ENCODE data around the gene ZNF891. TPM values are rescaled to one million over a fixed set of nuclear protein-coding genes. Genes with fewer than 3 reads are reported as not detected.

Gene ZNF891
- total RNA-seq, 1 experiment from 2014 or later = 0.02 TPM

DNA sequence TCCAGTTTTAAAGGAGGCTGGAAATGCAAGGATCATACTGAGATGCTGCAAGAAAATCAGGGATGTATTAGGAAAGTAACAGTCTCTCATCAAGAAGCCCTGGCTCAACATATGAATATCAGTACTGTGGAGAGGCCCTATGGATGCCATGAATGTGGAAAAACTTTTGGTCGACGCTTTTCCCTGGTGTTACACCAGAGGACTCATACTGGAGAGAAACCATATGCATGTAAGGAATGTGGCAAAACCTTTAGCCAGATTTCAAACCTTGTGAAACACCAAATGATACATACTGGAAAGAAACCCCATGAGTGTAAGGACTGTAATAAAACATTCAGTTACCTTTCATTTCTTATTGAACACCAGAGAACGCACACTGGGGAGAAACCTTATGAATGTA is 24.5 kb downstream of the ZNF891 start (continued):
- TF ChIP-seq POLR2A (IDR thresholded peaks at IDR 0.05; ENCODE audit: borderline replicate concordance, extremely low read depth, insufficient read depth, insufficient read length) = no peak

DNA sequence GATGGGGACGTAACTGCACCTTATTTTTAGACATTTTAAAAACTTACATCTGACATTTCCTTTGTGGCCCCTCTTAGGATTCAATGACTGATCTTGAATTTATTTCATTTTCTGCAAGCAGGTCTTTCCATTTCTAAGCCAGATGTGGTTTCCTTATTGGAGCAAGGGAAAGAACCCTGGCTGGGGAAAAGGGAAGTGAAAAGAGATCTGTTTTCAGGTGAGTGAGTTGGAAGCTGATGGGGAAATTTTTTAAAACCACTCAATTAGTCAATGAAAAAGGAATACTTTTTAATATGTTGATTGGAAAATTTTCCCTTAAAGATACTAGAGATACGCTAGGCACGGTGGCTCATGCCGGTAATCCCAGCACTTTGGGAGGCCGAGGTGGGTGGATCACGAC is 46.7 kb downstream of the ZNF891 start:
- Histone ChIP-seq H4K20me1 (ENCODE audit: insufficient read depth) (no peaks in the 10 kb centered on the region), H3K27me3 (ENCODE audit: insufficient read depth, low read length) (no peaks in the 10 kb centered on the region), H3K4me1 (ENCODE audit: control insufficient read depth in 1 of 2, insufficient read depth in 2 of 2, low read length in 2 of 2) (no peaks in the 10 kb centered on the region), H3K27ac (ENCODE audit: low read depth, low read length) (no peak overlapping the region), H3K4me3 (replicated peaks in 1 of 2; ENCODE audit: low read depth in 1 of 2, low read length in 2 of 2) (no peak overlapping the region), H3K4me2 (ENCODE audit: low read length) (no peak overlapping the region), H3K9me2 (ENCODE audit: insufficient read depth) (no peaks in the 10 kb centered on the region), H3K36me3 (ENCODE audit: control insufficient read depth in 1 of 2, insufficient read depth in 2 of 2, low read length in 2 of 2) (no peaks in the 10 kb centered on the region), H2AFZ (ENCODE audit: low read depth, low read length, poor library complexity, severe bottlenecking) (no peak overlapping the region), H3K9me3 (ENCODE audit: control insufficient read depth in 1 of 2, insufficient read depth in 1 of 2, low read depth in 1 of 2, low read length in 2 of 2) (peaks cover 10 to 11% of the 10 kb centered on the region in 2 experiments; a peak in 3 of 4 replicates), H3K9ac (ENCODE audit: low read length) (no peak overlapping the region), H3K79me2 (ENCODE audit: insufficient read depth, low read length) (no peaks in the 10 kb centered on the region)
- no peak for TF ChIP-seq SRF (IDR thresholded peaks at IDR 0.05; ENCODE audit: low read depth)
- TF ChIP-seq ELF1 (IDR thresholded peaks at IDR 0.05; ENCODE audit: borderline replicate concordance, low read depth) = no peak
- no peak for TF ChIP-seq CEBPB (IDR thresholded peaks at IDR 0.05; ENCODE audit: low read depth)
- no peak for TF ChIP-seq TCF7L2 (IDR thresholded peaks at IDR 0.05; ENCODE audit: borderline replicate concordance, extremely low read depth, insufficient read depth, insufficient read length)
- TF ChIP-seq, protein P1, sequence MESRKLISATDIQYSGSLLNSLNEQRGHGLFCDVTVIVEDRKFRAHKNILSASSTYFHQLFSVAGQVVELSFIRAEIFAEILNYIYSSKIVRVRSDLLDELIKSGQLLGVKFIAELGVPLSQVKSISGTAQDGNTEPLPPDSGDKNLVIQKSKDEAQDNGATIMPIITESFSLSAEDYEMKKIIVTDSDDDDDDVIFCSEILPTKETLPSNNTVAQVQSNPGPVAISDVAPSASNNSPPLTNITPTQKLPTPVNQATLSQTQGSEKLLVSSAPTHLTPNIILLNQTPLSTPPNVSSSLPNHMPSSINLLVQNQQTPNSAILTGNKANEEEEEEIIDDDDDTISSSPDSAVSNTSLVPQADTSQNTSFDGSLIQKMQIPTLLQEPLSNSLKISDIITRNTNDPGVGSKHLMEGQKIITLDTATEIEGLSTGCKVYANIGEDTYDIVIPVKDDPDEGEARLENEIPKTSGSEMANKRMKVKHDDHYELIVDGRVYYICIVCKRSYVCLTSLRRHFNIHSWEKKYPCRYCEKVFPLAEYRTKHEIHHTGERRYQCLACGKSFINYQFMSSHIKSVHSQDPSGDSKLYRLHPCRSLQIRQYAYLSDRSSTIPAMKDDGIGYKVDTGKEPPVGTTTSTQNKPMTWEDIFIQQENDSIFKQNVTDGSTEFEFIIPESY (IDR thresholded peaks at IDR 0.05; ENCODE audit: extremely low read depth, insufficient replicate concordance, low read length) = no peak
- TF ChIP-seq, protein P2, sequence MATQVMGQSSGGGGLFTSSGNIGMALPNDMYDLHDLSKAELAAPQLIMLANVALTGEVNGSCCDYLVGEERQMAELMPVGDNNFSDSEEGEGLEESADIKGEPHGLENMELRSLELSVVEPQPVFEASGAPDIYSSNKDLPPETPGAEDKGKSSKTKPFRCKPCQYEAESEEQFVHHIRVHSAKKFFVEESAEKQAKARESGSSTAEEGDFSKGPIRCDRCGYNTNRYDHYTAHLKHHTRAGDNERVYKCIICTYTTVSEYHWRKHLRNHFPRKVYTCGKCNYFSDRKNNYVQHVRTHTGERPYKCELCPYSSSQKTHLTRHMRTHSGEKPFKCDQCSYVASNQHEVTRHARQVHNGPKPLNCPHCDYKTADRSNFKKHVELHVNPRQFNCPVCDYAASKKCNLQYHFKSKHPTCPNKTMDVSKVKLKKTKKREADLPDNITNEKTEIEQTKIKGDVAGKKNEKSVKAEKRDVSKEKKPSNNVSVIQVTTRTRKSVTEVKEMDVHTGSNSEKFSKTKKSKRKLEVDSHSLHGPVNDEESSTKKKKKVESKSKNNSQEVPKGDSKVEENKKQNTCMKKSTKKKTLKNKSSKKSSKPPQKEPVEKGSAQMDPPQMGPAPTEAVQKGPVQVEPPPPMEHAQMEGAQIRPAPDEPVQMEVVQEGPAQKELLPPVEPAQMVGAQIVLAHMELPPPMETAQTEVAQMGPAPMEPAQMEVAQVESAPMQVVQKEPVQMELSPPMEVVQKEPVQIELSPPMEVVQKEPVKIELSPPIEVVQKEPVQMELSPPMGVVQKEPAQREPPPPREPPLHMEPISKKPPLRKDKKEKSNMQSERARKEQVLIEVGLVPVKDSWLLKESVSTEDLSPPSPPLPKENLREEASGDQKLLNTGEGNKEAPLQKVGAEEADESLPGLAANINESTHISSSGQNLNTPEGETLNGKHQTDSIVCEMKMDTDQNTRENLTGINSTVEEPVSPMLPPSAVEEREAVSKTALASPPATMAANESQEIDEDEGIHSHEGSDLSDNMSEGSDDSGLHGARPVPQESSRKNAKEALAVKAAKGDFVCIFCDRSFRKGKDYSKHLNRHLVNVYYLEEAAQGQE (IDR thresholded peaks at IDR 0.05; ENCODE audit: low read depth) = no peak
- no peak for TF ChIP-seq RAD21 (IDR thresholded peaks at IDR 0.05; ENCODE audit: low read depth)
- TF ChIP-seq ZNF274 (IDR thresholded peaks at IDR 0.05; ENCODE audit: low read depth, low read length) = no peak
- no peak for TF ChIP-seq CBX3 (IDR thresholded peaks at IDR 0.05; ENCODE audit: low read depth)
- TF ChIP-seq JUND (IDR thresholded peaks at IDR 0.05) = no peak
- TF ChIP-seq FOSL1 (IDR thresholded peaks at IDR 0.05; ENCODE audit: low read depth) = no peak
- BruUV-seq (replicated peaks) = no TSS peak
- ChIA-PET RAD21 (ENCODE audit: low non-redundant PET in 1 of 2, low total read pairs in 2 of 2, uncharacterized antibody in 2 of 2, unreplicated experiment in 2 of 2) (no interaction called here), CTCF (no interaction called here), POLR2A (no interaction called here)
- intact Hi-C loops (cut with micrococcal nuclease) = no loop called here
- ATAC-seq (no peak), DNase-seq (ENCODE audit: low read depth, low spot score) (no peak)

Data from HCT116 (cell line).